IMR-90 (cell line): Measurements from ENCODE around the gene USH2A. TPM values are rescaled to one million over a fixed set of nuclear protein-coding genes. Genes with fewer than 3 reads are reported as not detected.

Experiments
- ATAC-seq: fragments of 200-7000 bp; cut with Tn5 transposase; 2 replicates; pipeline ENCODE4 v1.9.1; 2020; ENCODE audit warnings: low read depth, mild to moderate bottlenecking, moderate library complexity
- BruUV-seq: library from RNA; stranded (reverse); fragments of 400-500 nt; replicated peaks from 2 replicates; lab custom pipeline; 2021; lab: Mats Ljungman, UMichigan
- CTCF ChIA-PET: fragments of 300-600 bp; formaldehyde crosslinking; extraction: SDS; loops from one replicate; lab custom pipeline; 2021; ENCODE audit warnings: antibody characterized with exemption; lab: Yijun Ruan, JAX
- POLR2A ChIA-PET: fragments of 300-600 bp; sonication (Branson Sonifier 250); formaldehyde crosslinking; loops from one replicate; lab custom pipeline; 2022; ENCODE audit warnings: antibody characterized with exemption; ENCODE audit not compliant: unreplicated experiment; lab: Charles Lee
- DNase-seq: peaks from one replicate; pipeline ENCODE4 v3.0.0; 2013
- H2AFZ ChIP-seq: replicated peaks from 2 replicates; pipeline ENCODE3; 2013; ENCODE audit warnings: low read length, mild to moderate bottlenecking; ENCODE audit not compliant: poor library complexity
- H2AK5ac ChIP-seq: 2 replicates; pipeline ENCODE4 v1.6.1; 2013; ENCODE audit warnings: low read depth, low read length, inconsistent platforms
- H2AK9ac ChIP-seq: replicated peaks from 2 replicates; pipeline ENCODE3; 2013; ENCODE audit warnings: mild to moderate bottlenecking, low read depth, low read length, moderate library complexity; ENCODE audit not compliant: poor library complexity
- H2BK120ac ChIP-seq: 2 replicates; pipeline ENCODE4 v1.6.1; 2013; ENCODE audit warnings: low read depth, low read length, inconsistent platforms
- H2BK15ac ChIP-seq: 3 replicates; pipeline ENCODE4 v1.6.1; 2013; ENCODE audit warnings: low read depth, low read length, inconsistent platforms
- H2BK20ac ChIP-seq: 2 replicates; pipeline ENCODE4 v1.6.1; 2013; ENCODE audit warnings: low read depth, mild to moderate bottlenecking, inconsistent platforms, low read length, moderate library complexity
- H2BK5ac ChIP-seq: 2 replicates; pipeline ENCODE4 v1.6.1; 2013; ENCODE audit warnings: mild to moderate bottlenecking, low read depth, low read length, inconsistent platforms; ENCODE audit not compliant: poor library complexity, severe bottlenecking
- H3K14ac ChIP-seq: replicated peaks from 2 replicates; pipeline ENCODE4 v1.6.1; 2013; ENCODE audit warnings: low read depth, low read length, inconsistent platforms
- H3K18ac ChIP-seq: 2 replicates; pipeline ENCODE4 v1.6.1; 2013; ENCODE audit warnings: low read depth, low read length, control low read depth
- H3K23ac ChIP-seq: 2 replicates; pipeline ENCODE4 v1.6.1; 2013; ENCODE audit warnings: low read depth, low read length, inconsistent platforms
- H3K27ac ChIP-seq: 2 replicates; pipeline ENCODE4 v1.5.1; 2013; ENCODE audit warnings: mild to moderate bottlenecking, control low read depth, low read length; ENCODE audit not compliant: insufficient read depth
- H3K27me3 ChIP-seq: 2 replicates; pipeline ENCODE4 v1.6.1; 2013; ENCODE audit warnings: low read length; ENCODE audit not compliant: control insufficient read depth, insufficient read depth
- H3K36me3 ChIP-seq: 2 replicates; pipeline ENCODE4 v1.6.1; 2013; ENCODE audit warnings: low read length, mixed read lengths; ENCODE audit not compliant: control insufficient read depth, insufficient read depth
- H3K4ac ChIP-seq: 2 replicates; pipeline ENCODE4 v1.6.1; 2013; ENCODE audit warnings: low read depth, low read length, inconsistent platforms
- H3K4me1 ChIP-seq: 2 replicates; pipeline ENCODE4 v1.6.1; 2013; ENCODE audit warnings: low read length, mixed read lengths; ENCODE audit not compliant: control insufficient read depth, insufficient read depth
- H3K4me2 ChIP-seq: 2 replicates; pipeline ENCODE4 v1.6.1; 2013; ENCODE audit warnings: low read depth, mild to moderate bottlenecking, control low read depth, low read length, moderate library complexity
- H3K4me3 ChIP-seq: 2 replicates; pipeline ENCODE4 v1.5.1; 2013; ENCODE audit warnings: low read depth, mild to moderate bottlenecking, control low read depth, low read length, moderate library complexity; ENCODE audit not compliant: insufficient read depth
- H3K56ac ChIP-seq: 2 replicates; pipeline ENCODE4 v1.6.1; 2013; ENCODE audit warnings: low read length, inconsistent platforms; ENCODE audit not compliant: insufficient read depth; ENCODE audit errors: extremely low read depth
- H3K79me1 ChIP-seq, 2 experiments: 2 replicates each; pipeline ENCODE4 v1.6.1; 2013; ENCODE audit warnings: low read length in 2 of 2, inconsistent platforms in 1 of 2, low read depth in 1 of 2
- H3K9ac ChIP-seq: 2 replicates; pipeline ENCODE4 v1.6.1; 2013; ENCODE audit warnings: low read depth, low read length, control low read depth
- H3K9me1 ChIP-seq: 2 replicates; pipeline ENCODE4 v1.6.1; 2013; ENCODE audit warnings: low read length, inconsistent platforms; ENCODE audit not compliant: insufficient read depth
- H3K9me3 ChIP-seq: 2 replicates; pipeline ENCODE4 v1.6.1; 2013; ENCODE audit warnings: low read length; ENCODE audit not compliant: control insufficient read depth, insufficient read depth
- H4K20me1 ChIP-seq: 2 replicates; pipeline ENCODE4 v1.6.1; 2013; ENCODE audit warnings: low read length, inconsistent platforms; ENCODE audit not compliant: insufficient read depth
- H4K5ac ChIP-seq: 2 replicates; pipeline ENCODE4 v1.6.1; 2013; ENCODE audit warnings: mild to moderate bottlenecking, low read depth, low read length, control low read depth
- H4K8ac ChIP-seq, 2 experiments: 2 replicates each; pipeline ENCODE4 v1.6.1; 2013; ENCODE audit warnings: low read depth in 2 of 2, low read length in 2 of 2, control low read depth in 1 of 2, inconsistent platforms in 1 of 2
- H4K91ac ChIP-seq: 2 replicates; pipeline ENCODE4 v1.6.1; 2013; ENCODE audit warnings: low read depth, low read length, inconsistent platforms; ENCODE audit not compliant: insufficient read depth
- BHLHE40 ChIP-seq: fragments of 150-350 bp; IDR thresholded peaks from 2 replicates; pipeline ENCODE4 v1.6.1; 2016; ENCODE audit warnings: mild to moderate bottlenecking, low read depth, low read length
- MXI1 ChIP-seq: IDR thresholded peaks from 2 replicates; pipeline ENCODE4 v1.6.1; 2012; ENCODE audit warnings: low read depth, mild to moderate bottlenecking, low read length, moderate library complexity, borderline replicate concordance
- WGBS, 2 experiments: methylation state at CpG; one replicate each; pipeline versions ENCODE4 v1.1.5 to v1.1.7; 2013; ENCODE audit warnings: missing lambda C conversion rate in 2 of 2; ENCODE audit not compliant: insufficient read length in 1 of 2; ENCODE audit errors: extremely low coverage in 2 of 2; 5-methylcytosine and 5-hydroxymethylcytosine counted together
- dilution Hi-C: fragments of 300-500 bp; cut with HindIII; formaldehyde crosslinking; loops from one replicate; pipeline ENCODE4 v1.14.3; 2018; ENCODE audit warnings: low sequenced_read_pairs; ENCODE audit not compliant: unreplicated experiment
- in situ Hi-C: fragments of 300-500 bp; cut with MboI; formaldehyde crosslinking; loops from 3 replicates; pipeline ENCODE4 v1.14.3; 2019; ENCODE audit warnings: low sequenced_read_pairs, inconsistent platforms, mixed read lengths
- intact Hi-C: fragments of 100-400 bp; cut with micrococcal nuclease; formaldehyde crosslinking; loops from 2 replicates; pipeline ENCODE4 v1.10.0; 2022
- polyA plus RNA-seq, 3 experiments: library from polyadenylated mRNA; depleted of rRNA; stranded (reverse); fragments of >200 nt; gene quantifications; 2 replicates each; pipeline ENCODE4 v1.2.3, GENCODE V29; 2012; ENCODE audit warnings: low replicate concordance in 1 of 3
- total RNA-seq: library from RNA; depleted of rRNA; stranded (reverse); fragments of >200 nt; gene quantifications from 2 replicates; pipeline ENCODE4 v1.2.3, GENCODE V29; 2012
- TF ChIP-seq, protein P1 (sequence below): conservative IDR thresholded peaks from 2 replicates; pipeline ENCODE4 v1.5.1; 2012; ENCODE audit warnings: mild to moderate bottlenecking, low read depth, low read length, improper control_type of control experiment
- TF ChIP-seq, protein P2 (sequence below): fragments of 150-350 bp; IDR thresholded peaks from 2 replicates; pipeline ENCODE4 v1.6.1; 2017; ENCODE audit warnings: mild to moderate bottlenecking, antibody characterized with exemption, low read length, low read depth

USH2A gene
- total and polyA plus RNA-seq, 2 of the 4 experiments (the other 2 are of a cell fraction): under 0.01 to 0.02 TPM

DNA sequence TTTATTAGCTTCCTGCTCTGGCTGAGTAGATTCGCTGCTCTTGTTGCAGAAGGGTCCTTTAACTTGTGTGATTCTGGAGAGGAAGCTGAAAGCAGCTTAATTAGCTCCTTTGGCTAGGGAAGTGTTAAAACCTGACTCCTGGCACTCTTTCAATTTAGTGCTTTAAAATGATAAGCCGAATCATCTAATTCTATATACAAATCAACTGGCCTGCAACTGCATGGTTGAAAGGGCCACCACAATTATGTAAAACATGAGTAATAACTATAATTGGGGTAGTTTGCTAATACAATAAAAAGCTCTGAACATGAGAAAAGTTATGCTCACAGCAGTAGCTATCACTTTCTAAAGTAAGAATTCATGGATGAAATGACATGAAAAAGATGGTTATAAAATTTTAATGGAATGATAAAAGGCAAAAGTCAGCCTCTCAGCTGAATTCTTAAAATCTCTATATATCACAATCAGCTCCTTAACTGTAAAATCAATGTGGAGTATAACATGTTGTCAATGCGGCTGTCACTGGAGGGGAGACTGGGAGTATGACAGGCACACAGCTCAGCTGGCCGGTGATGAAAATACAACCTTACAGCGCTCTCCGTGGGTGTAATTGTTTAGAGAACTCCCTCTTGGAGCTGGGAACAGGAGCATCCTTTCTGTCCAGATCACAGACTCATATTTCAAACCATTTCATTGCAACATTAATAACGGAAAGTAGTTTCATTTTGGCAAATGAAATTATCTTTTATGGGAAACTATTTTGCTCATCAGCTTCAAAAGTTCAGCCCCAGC is 531.8 kb downstream of the USH2A start:
- Histone ChIP-seq H2BK15ac (no peak overlapping the region), H4K91ac (no peak overlapping the region), H3K79me1 (no peaks in the 10 kb centered on the region), H3K23ac (no peak overlapping the region), H4K8ac (no peak overlapping the region), H2AK9ac (no peak overlapping the region), H3K56ac (no peak overlapping the region), H3K9me1 (no peaks in the 10 kb centered on the region), H3K27me3 (no peaks in the 10 kb centered on the region), H2BK5ac (no peak overlapping the region), H3K36me3 (no peaks in the 10 kb centered on the region), H3K4me1 (no peaks in the 10 kb centered on the region), H3K9me3 (no peaks in the 10 kb centered on the region), H3K4me2 (peak overlapping the region; percentile 27), H3K4ac (no peak overlapping the region), H3K14ac (no peak overlapping the region), H2BK20ac (no peak overlapping the region), H3K27ac (no peak overlapping the region), H4K20me1 (no peaks in the 10 kb centered on the region), H2AK5ac (no peak overlapping the region), H2AFZ (no peak overlapping the region), H3K9ac (no peak overlapping the region), H2BK120ac (no peak overlapping the region), H4K5ac (no peak overlapping the region), H3K4me3 (no peak overlapping the region), H3K18ac (no peak overlapping the region)
- ATAC-seq: peak; percentile 54; the same call in 1 of the 2 replicates
- dilution Hi-C loops (no loop called here), intact Hi-C loops (no loop called here), in situ Hi-C loops (no loop called here)
- TF ChIP-seq, protein P1, sequence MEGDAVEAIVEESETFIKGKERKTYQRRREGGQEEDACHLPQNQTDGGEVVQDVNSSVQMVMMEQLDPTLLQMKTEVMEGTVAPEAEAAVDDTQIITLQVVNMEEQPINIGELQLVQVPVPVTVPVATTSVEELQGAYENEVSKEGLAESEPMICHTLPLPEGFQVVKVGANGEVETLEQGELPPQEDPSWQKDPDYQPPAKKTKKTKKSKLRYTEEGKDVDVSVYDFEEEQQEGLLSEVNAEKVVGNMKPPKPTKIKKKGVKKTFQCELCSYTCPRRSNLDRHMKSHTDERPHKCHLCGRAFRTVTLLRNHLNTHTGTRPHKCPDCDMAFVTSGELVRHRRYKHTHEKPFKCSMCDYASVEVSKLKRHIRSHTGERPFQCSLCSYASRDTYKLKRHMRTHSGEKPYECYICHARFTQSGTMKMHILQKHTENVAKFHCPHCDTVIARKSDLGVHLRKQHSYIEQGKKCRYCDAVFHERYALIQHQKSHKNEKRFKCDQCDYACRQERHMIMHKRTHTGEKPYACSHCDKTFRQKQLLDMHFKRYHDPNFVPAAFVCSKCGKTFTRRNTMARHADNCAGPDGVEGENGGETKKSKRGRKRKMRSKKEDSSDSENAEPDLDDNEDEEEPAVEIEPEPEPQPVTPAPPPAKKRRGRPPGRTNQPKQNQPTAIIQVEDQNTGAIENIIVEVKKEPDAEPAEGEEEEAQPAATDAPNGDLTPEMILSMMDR: no peak
- no peak for TF ChIP-seq BHLHE40
- TF ChIP-seq MXI1: no peak
- TF ChIP-seq, protein P2, sequence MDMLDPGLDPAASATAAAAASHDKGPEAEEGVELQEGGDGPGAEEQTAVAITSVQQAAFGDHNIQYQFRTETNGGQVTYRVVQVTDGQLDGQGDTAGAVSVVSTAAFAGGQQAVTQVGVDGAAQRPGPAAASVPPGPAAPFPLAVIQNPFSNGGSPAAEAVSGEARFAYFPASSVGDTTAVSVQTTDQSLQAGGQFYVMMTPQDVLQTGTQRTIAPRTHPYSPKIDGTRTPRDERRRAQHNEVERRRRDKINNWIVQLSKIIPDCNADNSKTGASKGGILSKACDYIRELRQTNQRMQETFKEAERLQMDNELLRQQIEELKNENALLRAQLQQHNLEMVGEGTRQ: no peak
- ChIA-PET POLR2A (no interaction called here), CTCF (interaction anchor here (1.1 kb wide), 1 partner anchor 18 kb away, joined by 4 read pairs; no protein-coding TSS in a partner anchor)
- no CpG with 5 or more reads among the region's 7 CpGs for WGBS, 2 experiments
- peak; percentile 53 for DNase-seq
- no TSS peak for BruUV-seq
